ENCODE results near the gene MYL7.
"Not testable (repeated sequence)": the region's sequence is repeated elsewhere in the genome, so short reads cannot be mapped to it uniquely, and the experiment has no call there.

Gene MYL7

GRCh38 chr7:44171901-44172300, 30.8 kb upstream of the MYL7 start:
- not testable (repeated sequence) for DNase-seq

GRCh38 chr7:44167920-44168319, 26.8 kb upstream of the MYL7 start:
- DNase-seq, result no peak

GRCh38 chr7:44163591-44163990, 22.5 kb upstream of the MYL7 start:
- DNase-seq, result no peak

GRCh38 chr7:44162785-44163395, 21.8 kb upstream of the MYL7 start:
- DNase-seq, result no peak

GRCh38 chr7:44162179-44162578, 21.0 kb upstream of the MYL7 start:
- no peak for DNase-seq

GRCh38 chr7:44161371-44161770, 20.2 kb upstream of the MYL7 start:
- DNase-seq, result no peak

GRCh38 chr7:44159824-44160630, 18.9 kb upstream of the MYL7 start:
- no peak for DNase-seq

- no peak for DNase-seq
These were observed 17.9 kb upstream of the MYL7 start for GRCh38 chr7:44158873-44159631.

- no peak for DNase-seq
These were observed 17.2 kb upstream of the MYL7 start for GRCh38 chr7:44158096-44158872.

GRCh38 chr7:44157116-44158080, 16.3 kb upstream of the MYL7 start:
- DNase-seq, result no peak

GRCh38 chr7:44156453-44157010, 15.4 kb upstream of the MYL7 start:
- DNase-seq, result no peak

GRCh38 chr7:44155191-44156185, 14.4 kb upstream of the MYL7 start:
- DNase-seq, result no peak

- no peak for DNase-seq
These were observed 13.6 kb upstream of the MYL7 start for GRCh38 chr7:44154703-44155102.

- DNase-seq, result no peak
These were observed 12.8 kb upstream of the MYL7 start for GRCh38 chr7:44153948-44154335.

- no peak for DNase-seq
These were observed 12.1 kb upstream of the MYL7 start for GRCh38 chr7:44152971-44153947.

- no peak for DNase-seq
These were observed 10.8 kb upstream of the MYL7 start for GRCh38 chr7:44151956-44152355.

GRCh38 chr7:44150966-44151941, 10.1 kb upstream of the MYL7 start:
- DNase-seq, result no peak

- no peak for DNase-seq
These were observed 9.3 kb upstream of the MYL7 start for GRCh38 chr7:44150466-44150832.

Measured in CD4-positive, alpha-beta T cell treated with Interleukin-10 for 1 hour (primary cell).